ENCODE data around the gene EDA. TPM values are rescaled to one million over a fixed set of nuclear protein-coding genes. Genes with fewer than 3 reads are reported as not detected.

The EDA gene
- polyA plus RNA-seq (ENCODE audit: insufficient read length in 3 of 3): 1 to 10 TPM; 5.8 to 6.0 (median 5.9) TPM
- long read RNA-seq, donor 1, full-length matches to known transcripts: 2 of 13 reads
- long read RNA-seq, donor 1, partial matches to known transcripts: 11 of 13 reads
- long read RNA-seq, donor 1, other reads (novel, unspliced or antisense): 0 of 13 reads
- long read RNA-seq, donor 2, full-length matches to known transcripts: 2 of 2 reads
- long read RNA-seq, donor 2, partial matches to known transcripts: 0 of 2 reads
- long read RNA-seq, donor 2, other reads (novel, unspliced or antisense): 0 of 2 reads
- long read RNA-seq, donor 3: 0 reads
- long read RNA-seq, donor 4: 0 reads
- long read RNA-seq, donor 5, full-length matches to known transcripts: 6 of 6 reads
- long read RNA-seq, donor 5, partial matches to known transcripts: 0 of 6 reads
- long read RNA-seq, donor 5, other reads (novel, unspliced or antisense): 0 of 6 reads
- long read RNA-seq, donor 6, partial matches to known transcripts: 0 of 1 reads
- long read RNA-seq, donor 6, other reads (novel, unspliced or antisense): 0 of 1 reads
- long read RNA-seq, donor 7, full-length matches to known transcripts: 2 of 2 reads
- long read RNA-seq, donor 7, partial matches to known transcripts: 0 of 2 reads
- long read RNA-seq, donor 7, other reads (novel, unspliced or antisense): 0 of 2 reads
- long read RNA-seq, donor 8, full-length matches to known transcripts: 2 of 2 reads
- long read RNA-seq, donor 8, partial matches to known transcripts: 0 of 2 reads
- long read RNA-seq, donor 8, other reads (novel, unspliced or antisense): 0 of 2 reads
- long read RNA-seq, donor 9: 0 reads
- long read RNA-seq, donor 10: 0 reads
- long read RNA-seq, donor 11, partial matches to known transcripts: 0 of 3 reads
- long read RNA-seq, donor 11, other reads (novel, unspliced or antisense): 0 of 3 reads
- long read RNA-seq, donor 12, partial matches to known transcripts: 0 of 1 reads
- long read RNA-seq, donor 12, other reads (novel, unspliced or antisense): 0 of 1 reads
- long read RNA-seq, donor 13, full-length matches to known transcripts: 2 of 2 reads
- long read RNA-seq, donor 13, partial matches to known transcripts: 0 of 2 reads
- long read RNA-seq, donor 13, other reads (novel, unspliced or antisense): 0 of 2 reads
- long read RNA-seq, donor 14, full-length matches to known transcripts: 1 of 1 reads
- long read RNA-seq, donor 14, partial matches to known transcripts: 0 of 1 reads
- long read RNA-seq, donor 14, other reads (novel, unspliced or antisense): 0 of 1 reads
- long read RNA-seq, donor 15: 0 reads
- long read RNA-seq, donor 16, full-length matches to known transcripts: 4 of 4 reads
- long read RNA-seq, donor 16, partial matches to known transcripts: 0 of 4 reads
- long read RNA-seq, donor 16, other reads (novel, unspliced or antisense): 0 of 4 reads

- peak; percentile 54 to 86 (median 78) for DNase-seq (ENCODE audit: extremely low read depth in 1 of 11, low read depth in 9 of 11, low spot score in 4 of 11)
Observed at GRCh38 chrX:69615779-69616456, at the start of gene EDA. Gene EDA, plus strand, starts transcription at chrX:69616113.

GRCh38 chrX:69568828-69569227, 47.1 kb upstream of the EDA start:
- DNase-seq (ENCODE audit: extremely low read depth in 1 of 11, low read depth in 9 of 11, low spot score in 4 of 11): no peak

GRCh38 chrX:69597399-69597798, 18.5 kb upstream of the EDA start:
- no peak for DNase-seq (ENCODE audit: extremely low read depth in 1 of 11, low read depth in 9 of 11, low spot score in 4 of 11)

GRCh38 chrX:69600182-69600581, 15.7 kb upstream of the EDA start:
- DNase-seq (ENCODE audit: extremely low read depth in 1 of 11, low read depth in 9 of 11, low spot score in 4 of 11): no peak

- DNase-seq (ENCODE audit: extremely low read depth in 1 of 11, low read depth in 9 of 11, low spot score in 4 of 11): peak in 1 of 11 donors; percentile 5
Observed at GRCh38 chrX:69603566-69604194, 12.2 kb upstream of the EDA start.

- no peak for DNase-seq (ENCODE audit: extremely low read depth in 1 of 11, low read depth in 9 of 11, low spot score in 4 of 11)
Observed at GRCh38 chrX:69605521-69605920, 10.4 kb upstream of the EDA start.

GRCh38 chrX:69607616-69608015, 8.3 kb upstream of the EDA start:
- no peak for DNase-seq (ENCODE audit: extremely low read depth in 1 of 11, low read depth in 9 of 11, low spot score in 4 of 11)

- DNase-seq (ENCODE audit: extremely low read depth in 1 of 11, low read depth in 9 of 11, low spot score in 4 of 11): no peak
Observed at GRCh38 chrX:69613946-69614345, 2.0 kb upstream of the EDA start.

- DNase-seq (ENCODE audit: extremely low read depth in 1 of 11, low read depth in 9 of 11, low spot score in 4 of 11): peak in 1 of 11 donors; percentile 1
Observed at GRCh38 chrX:69614886-69615285, 1.0 kb upstream of the EDA start.

- peak in 1 of 11 donors; percentile 1 for DNase-seq (ENCODE audit: extremely low read depth in 1 of 11, low read depth in 9 of 11, low spot score in 4 of 11)
Observed at GRCh38 chrX:69615342-69615741, 571 bp upstream of the EDA start.

- peak in 1 of 11 donors; percentile 1 for DNase-seq (ENCODE audit: extremely low read depth in 1 of 11, low read depth in 9 of 11, low spot score in 4 of 11)
Observed at GRCh38 chrX:69616457-69617203, 717 bp downstream of the EDA start.

- DNase-seq (ENCODE audit: extremely low read depth in 1 of 11, low read depth in 9 of 11, low spot score in 4 of 11): peak in 1 of 11 donors; percentile 1
Observed at GRCh38 chrX:69618803-69619202, 2.9 kb downstream of the EDA start.

- DNase-seq (ENCODE audit: extremely low read depth in 1 of 11, low read depth in 9 of 11, low spot score in 4 of 11): no peak
Observed at GRCh38 chrX:69626129-69626528, 10.2 kb downstream of the EDA start.

GRCh38 chrX:69627744-69628143, 11.8 kb downstream of the EDA start:
- no peak for DNase-seq (ENCODE audit: extremely low read depth in 1 of 11, low read depth in 9 of 11, low spot score in 4 of 11)

GRCh38 chrX:69630147-69630546, 14.2 kb downstream of the EDA start:
- DNase-seq (ENCODE audit: extremely low read depth in 1 of 11, low read depth in 9 of 11, low spot score in 4 of 11): no peak

- DNase-seq (ENCODE audit: extremely low read depth in 1 of 11, low read depth in 9 of 11, low spot score in 4 of 11): no peak
Observed at GRCh38 chrX:69664693-69665092, 48.8 kb downstream of the EDA start.

GRCh38 chrX:69670001-69670555, 54.2 kb downstream of the EDA start:
- no peak for DNase-seq (ENCODE audit: extremely low read depth in 1 of 11, low read depth in 9 of 11, low spot score in 4 of 11)
